HG02798 (cell line): ENCODE results near the gene C13orf42.
A peak's percentile ranks its signal among the peaks of the same experiment; 100 is the strongest.

Experiments used
- ATAC-seq: cut with Tn5 transposase; IDR thresholded peaks from one replicate; pipeline ENCODE4 v1.9.1; 2021; ENCODE audit warnings: mild to moderate bottlenecking; ENCODE audit not compliant: unreplicated experiment, poor library complexity

Gene C13orf42

DNA sequence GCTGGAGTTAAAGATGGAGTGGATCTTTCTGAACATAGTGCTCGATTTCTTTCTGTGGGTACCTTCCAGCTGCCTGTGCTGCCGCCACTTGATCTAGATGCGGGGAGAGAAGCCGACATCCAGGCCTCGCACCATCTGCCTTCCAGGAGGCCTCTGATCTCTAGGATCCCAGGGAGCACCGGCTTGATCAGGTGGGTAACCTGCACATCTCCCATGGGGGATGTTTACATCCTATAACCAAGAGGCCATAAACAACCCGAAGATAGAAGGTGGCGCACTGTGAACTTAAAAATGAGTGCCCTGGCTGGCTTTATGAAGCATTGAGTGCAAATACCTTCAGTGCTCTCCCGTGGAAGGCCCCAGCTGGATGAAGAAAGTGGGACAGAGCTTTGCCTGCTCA is at the start of gene C13orf42:
C13orf42 (minus strand) TSS at position 101 of the 400 bp plus-strand sequence; CDS start at position 36, 65 bp downstream.
- ATAC-seq = no peak

DNA sequence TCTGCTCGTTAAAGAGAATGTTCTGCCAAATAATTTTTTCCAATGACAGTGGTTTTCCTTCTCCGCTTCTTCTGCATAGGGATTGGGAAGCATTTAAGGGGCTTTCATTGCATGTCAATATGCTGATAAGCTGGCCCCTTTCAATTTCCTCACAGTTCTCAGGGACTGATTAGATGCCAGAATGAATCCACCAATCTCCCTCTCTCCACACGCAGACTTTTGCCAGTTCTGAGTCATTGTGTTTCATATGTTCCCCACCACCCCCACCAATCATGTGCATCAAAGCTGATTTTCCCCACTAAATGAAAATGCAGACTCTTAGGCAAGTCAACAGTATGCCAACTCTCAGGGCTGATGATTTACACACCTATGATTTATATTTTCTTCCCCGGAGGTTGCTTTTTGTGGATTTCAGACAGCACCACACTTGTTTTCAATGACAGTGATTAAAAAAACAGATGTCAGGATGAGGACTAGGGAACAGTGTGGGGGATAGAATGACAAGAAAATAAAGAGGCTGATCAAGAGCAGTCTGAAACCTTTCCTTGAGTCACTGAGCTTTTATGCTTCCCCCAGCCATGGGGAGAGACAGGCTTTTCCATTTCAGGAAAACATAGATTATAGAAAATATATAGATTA is 47.9 kb upstream of the C13orf42 start:
- ATAC-seq = no peak

DNA sequence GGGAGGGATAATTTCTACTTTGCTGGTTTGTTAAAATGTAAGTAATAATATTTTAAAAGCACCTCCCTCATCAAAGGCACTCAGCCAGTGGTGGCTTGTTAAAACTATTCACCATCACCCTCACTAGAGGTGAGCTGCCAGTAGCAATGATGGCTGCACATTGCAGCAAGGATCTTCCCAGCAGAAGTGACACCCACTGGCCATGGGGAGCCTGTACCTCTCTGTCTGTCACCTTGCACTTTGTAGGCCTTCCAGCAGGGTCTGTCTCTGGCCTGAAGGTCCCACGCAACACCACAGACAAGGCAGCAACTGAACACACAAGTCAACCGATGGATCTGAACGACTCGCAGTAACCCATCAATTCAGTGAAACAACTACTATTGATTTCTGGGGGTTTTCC is 47.3 kb upstream of the C13orf42 start:
- ATAC-seq = no peak

DNA sequence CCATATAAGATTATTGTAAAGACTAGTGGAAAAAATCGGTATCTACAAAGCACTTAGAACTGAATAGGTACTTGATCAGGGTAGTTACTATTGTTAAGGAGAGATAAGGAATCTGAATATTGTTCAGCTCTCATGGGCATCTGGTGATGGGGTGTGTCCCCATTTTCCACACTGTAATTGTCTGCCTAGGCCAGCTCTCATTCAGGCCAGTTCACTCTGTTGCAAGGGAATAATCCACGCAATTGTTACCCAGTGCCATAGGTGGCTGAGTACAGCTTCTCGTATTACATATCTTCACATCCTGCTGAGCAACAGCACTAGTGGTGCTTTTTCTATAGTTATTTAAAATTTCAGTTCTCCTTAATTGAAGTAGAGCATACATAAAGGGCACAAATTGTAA is 45.6 kb upstream of the C13orf42 start:
- ATAC-seq = no peak

DNA sequence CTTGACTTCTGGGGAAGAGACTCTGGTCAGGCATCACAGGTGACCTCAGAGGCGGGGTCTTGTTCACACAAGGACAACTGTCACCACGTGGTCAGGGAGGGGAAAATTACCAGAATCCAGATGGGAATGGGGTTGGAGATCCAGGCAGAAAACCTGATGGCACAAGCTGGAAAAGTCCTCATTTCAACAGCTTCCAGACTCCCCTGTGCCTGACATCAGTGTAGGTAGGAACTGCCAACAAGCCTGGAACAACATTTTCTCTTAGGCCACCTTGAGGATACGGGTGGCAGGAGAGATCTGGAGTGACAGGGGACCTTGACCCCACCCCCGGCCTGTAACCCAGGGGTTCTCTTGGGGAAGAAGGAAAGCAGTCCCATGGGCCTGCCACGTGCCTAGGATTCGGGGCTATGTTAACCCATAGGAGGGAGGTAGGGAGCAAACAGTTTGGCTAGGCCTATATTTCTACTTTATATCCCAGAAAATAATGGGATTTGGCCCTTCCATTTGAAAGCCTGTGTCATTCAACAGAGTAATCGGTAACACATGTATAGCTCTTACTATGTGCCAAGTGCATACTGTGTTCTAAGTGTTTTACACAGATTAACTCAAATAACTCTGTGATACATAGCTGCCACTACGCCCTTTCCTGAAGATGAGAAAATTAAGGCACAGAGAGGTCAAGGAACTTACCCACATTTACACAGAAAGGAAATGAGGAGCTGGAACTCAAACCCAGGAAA is 44.9 kb upstream of the C13orf42 start:
- no peak for ATAC-seq

DNA sequence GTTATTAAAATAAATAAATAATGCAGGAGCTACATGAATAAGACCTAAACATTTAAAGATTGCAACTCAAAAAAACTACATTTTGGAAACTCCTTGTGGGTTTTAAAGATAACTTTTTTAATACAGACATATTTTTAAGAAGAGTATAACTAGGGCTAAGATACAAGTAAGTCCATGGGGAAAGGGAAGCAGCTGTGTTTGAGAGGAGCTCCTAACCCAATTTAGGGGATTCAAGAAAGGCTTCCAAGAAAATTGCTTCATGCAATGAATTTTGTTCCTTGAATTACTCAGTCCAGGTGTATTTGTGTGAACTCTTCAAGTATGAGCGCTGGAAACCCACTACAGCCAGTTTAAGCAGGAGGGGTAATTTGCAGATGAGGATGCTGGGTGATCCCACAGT is 44.1 kb upstream of the C13orf42 start:
- no peak for ATAC-seq

DNA sequence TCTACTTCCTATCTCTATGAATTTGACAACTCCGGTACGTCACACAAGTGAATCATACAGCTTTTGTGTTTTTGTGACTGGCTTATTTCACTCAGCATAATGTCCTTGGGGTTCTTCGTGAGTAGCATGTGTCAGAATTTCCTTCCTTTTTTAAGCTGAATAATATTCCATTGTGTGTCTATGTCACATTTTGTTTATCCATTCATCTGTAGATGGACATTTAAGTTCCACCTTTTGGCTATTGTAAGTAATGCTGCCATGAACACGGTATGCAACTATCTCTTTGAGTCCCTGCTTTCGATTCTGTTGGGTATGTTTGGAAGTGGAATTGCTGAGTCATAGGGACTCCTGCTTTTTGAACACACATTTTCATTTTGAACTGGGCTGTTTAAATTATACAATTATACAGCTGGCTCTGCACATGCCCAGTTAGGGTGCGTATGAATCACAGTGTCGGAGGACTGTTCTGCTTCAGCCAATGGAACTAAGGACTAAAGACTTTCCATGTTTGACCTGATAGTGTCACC is 43.0 kb upstream of the C13orf42 start:
- ATAC-seq = no peak

DNA sequence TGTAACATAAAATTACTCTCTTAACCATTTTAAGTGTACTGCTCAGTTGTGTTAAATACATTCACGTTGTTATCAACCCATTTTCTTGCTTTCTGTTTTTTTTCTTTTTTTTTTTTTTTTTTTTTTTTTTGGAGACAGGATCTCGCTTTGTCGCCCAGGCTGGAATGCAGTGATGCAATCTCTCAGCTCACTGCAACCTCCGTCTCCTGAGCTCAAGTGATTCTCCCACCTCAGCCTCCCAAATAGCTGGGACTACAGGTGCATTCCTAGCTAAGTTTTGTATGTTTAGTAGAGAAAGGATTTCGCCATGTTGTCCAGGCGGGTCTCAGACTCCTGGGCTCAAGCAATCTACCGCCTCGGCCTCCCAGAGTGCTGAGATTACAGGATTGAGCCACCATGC is 42.5 kb upstream of the C13orf42 start:
- ATAC-seq = no peak

DNA sequence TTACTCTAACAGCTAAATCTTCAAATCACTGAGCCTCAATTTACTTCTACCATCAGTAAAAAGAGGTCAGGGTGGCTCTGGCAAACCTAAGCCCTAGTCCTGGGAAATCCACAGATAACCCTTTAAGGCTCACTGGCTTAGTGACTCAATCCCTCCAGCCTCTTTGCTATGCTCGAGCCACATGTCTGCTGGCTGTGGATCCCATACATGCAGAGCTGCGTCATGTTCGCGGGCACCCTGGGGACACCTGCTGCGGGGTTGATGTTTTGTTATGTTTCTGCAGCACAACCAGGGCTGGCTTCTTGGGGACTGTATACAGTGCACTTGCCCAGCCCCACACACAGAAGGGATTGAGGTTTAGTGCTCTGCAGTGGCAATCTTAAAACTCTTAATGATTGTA is 41.6 kb upstream of the C13orf42 start:
- no peak for ATAC-seq

DNA sequence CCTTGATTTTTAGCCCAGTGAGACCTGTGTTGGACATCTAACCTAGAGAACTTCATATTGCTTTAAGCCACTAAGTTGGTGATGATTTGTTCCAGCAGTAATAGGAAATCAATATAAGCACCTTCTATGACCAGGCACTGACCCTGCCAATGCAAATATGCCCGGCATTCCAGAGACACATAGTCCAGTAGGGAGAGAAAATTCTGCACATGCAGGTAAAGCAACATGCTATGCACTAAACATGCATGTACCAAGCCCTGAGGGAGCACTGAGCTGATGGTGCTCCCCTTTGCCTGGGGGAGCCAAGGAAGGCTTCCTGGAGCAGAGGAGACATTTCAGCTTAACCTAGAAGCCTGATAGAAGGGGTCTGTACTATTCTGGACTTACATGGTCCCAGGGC is 40.4 kb upstream of the C13orf42 start:
- ATAC-seq = no peak

DNA sequence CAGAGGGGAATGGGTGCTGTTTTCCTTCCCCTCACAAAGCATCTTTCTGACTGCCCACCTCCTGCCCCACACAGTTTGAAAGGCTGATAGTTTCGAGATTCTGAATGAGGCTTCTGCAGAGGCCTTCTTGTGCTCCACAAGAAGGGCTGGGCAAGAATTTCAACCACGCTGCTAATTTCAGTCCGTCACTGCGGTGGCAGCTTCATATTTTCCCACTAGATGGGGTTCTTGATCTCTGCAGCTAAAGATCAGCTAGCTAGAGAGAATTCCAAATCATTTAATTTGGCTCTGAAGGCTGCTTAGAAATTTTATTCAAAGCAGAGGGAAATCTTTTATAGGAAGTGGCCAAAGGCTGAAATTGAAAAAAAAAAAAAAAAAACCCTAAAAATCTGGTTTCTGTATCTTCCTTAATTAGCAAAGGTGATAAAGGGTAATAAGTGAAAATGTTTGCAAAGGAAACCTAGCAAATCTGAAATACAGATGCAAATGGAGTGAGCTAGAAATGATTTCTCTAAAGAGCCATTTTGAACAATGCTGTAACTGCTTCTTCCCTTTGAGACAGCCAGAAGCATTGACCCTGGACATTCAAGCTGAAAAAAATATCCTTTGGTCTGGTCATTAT is 38.0 kb upstream of the C13orf42 start:
- no peak for ATAC-seq

DNA sequence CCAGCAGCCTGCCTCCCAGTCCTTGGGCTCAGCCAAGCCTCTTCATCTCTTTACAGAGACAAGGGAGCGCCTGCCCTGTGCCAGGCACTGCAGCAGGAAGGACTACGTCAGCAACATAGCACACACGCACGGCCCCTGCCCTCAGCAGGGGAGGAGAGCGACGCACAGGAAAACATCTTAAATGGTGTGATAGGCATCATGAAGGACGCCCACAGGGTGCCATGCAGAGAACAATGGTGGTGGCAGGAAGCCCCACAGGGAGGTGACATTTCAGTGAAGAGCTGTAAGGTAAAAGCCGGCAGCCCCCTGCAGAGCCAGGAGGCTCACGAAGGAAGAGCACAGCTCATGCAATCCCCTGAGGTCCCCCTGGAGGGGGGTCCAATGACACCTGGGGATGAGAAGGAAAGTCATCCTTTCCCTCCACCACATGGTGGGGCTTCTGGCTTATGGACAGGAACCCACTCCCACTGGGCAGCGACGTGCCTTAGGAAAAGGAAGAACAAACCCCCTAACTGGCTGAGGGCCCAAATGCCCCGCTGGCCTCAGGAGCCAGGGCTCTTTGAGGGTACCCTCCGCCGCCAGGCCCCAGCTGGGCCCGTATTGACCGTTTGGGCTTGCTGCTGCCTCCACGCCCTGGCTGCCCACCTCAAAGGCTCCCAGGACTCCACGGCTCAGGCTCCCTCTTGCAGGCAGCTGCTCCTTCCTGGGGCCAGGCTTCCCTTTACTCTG is 37.3 kb upstream of the C13orf42 start:
- ATAC-seq = no peak

DNA sequence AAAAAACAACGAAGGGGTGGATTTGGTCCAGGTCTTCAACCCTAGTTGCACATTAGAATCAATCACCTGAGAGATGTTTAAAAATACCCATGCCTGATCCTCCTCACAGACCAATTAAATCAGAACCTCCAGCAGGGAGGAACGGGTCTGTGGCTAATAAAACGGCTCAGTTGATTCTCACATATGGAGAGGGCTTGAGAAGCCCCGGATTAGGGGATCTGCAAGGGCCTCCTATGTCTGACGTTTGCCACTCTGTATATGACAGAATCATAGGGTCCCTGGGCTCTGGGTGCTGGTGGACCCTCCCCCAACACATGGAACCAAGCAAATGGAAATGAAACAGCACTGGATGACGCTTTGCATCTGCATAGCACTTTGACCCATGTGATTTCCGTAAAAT is 36.7 kb upstream of the C13orf42 start:
- ATAC-seq = no peak

DNA sequence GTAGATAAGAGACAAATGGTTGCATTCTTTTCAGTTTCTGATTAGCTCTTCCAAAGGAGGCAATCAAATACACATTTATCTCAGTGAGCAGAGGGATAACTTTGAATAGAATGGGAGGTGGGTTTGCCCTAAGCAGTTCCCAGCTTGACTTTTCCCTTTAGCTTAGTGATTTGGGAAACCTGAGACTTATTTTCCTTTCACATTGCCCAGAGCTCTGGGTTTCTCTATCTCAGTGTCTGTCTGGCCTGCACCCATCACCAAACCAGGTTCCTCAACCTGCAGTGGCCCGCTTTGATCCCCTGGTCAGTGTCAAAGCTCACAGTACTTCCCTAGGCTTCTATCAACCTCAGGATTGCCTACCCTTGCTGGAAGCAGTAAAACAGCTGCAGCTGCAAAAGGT is 35.6 kb upstream of the C13orf42 start:
- ATAC-seq = no peak

DNA sequence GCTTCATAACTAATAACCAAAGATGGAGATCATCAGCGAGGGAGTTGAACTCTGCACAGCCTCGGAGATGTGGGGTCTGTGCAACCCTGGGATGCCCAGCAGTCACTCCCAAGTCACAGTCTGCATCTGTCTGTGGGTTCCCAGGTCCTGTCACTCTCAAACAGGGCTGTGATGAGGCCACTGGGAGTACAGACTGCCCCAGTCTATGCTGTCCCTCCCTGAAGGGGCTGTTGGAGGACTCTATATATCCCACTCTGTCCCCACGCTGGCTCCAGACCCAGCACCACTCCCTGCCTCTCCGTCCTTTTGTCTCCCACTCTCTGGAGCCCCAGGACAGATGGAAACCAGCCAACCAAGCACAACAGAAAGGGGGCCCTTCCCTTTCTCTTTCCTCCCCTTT is 26.2 kb upstream of the C13orf42 start:
- ATAC-seq = no peak

DNA sequence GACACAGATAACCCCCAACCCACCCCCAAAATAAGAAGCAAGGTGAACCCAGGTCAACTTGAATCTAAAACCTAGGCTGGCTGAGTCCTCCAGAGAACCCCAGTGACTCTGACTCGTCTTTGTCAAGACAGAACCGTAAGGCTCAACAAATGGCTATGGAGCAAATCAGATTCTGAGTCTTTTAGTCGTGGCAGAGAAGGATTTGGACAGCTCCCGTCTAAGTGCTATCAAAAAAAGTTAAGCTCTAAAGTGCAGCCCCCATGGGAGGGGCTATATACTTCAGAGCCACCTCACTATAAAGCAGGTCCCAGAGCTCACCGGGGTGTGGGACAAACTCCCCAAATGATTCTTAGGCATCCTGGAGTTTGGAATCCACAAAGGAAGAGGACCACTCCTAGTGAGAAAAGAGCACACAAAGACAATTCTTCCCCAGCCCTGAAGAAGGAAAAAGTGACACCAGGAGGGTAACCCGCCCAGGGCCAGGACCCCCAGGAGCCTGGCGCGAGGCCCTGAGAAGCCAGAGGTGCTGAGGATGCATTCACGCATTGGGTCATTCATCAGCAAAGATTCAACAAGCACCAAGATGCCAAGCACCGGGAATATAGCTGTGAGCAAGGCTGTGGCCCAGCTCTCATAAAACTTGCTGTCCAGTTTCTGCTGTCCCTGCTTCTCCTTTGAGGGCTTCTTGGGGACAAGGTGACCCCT is 25.4 kb upstream of the C13orf42 start:
- ATAC-seq = no peak

DNA sequence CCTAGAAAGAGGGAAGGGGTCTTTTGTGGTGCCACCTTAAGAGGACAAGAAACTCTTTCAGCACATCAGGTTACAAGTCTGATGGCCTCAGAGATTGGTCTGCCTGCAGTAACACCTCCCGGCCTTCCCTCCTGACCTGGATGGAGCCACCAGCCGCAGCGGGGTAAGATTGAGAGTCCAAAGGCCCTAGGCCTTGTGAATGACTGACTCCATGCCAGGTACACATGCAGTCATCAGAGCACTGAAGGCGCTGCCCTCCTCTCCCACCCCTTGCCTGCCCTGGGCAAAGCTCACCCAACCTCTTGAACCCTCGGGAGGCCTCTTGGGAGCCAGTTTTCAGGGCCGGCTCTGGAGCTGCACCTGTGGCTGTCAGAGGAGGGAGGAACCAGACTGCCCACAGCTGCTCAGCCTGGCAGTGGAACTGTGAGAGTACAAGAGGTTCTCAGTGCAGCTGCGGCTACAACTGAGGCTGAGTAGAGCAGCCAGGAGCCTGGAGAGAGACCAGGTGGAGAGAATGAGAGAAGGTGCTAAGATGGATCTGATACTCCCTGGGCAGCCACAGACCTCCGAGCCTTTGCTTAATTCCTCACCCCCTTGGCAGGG is 23.8 kb upstream of the C13orf42 start:
- no peak for ATAC-seq

DNA sequence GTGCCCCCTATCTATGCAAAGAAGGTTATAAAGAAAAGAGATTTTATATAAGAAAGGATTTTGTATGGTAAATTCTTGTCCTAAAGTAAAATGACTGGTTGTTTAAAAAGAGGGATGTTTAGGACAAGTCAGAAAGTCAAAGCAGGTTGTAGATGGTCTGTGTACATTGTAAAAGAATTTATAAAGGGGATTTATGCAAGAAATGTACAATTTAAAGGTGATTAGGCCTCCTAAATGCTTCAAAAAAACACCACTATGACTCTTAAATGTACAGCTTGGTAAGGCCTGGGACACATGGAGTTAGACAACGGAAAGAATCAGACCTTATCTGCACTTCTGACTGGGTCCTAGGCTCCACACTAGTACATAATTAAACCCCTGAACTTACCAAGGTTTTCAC is 19.3 kb upstream of the C13orf42 start:
- ATAC-seq = no peak

DNA sequence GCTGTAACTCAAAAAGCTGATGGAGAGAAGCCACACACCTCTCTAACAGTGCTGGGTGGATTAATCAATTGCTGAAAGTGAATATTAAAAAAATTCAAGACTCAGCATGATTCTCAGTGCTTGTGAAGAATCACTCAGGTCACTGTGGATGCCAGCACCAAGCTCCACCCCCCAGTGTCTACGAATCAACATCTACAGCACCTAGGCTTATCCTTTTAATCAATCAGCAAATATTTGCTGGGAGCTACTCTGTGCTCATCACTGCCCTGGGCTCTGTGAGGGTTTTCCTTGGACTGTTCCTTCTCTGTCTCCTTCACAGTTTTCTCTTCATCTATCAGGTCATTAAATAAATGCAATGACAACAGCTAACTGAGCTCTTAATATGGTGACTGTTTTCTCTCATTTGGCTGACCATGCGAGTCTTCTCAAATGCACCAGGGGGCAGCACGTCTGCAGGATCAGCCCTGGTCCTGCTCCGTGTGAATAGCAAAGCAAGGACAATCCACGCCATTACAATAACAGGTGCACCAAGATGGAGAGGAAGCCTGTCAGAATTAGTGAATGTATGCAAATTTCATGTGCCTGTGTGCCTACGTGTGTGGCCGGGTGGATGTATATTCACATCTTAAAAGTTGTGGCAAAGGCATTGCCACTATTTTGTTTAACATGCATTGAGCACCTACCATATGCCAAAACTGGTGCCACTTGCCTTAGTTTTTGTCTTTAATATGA is 14.6 kb upstream of the C13orf42 start:
- ATAC-seq = peak; percentile 85
